AG04450 (cell line): ENCODE data around the gene PGM2L1. TPM values are rescaled to one million over a fixed set of nuclear protein-coding genes. Genes with fewer than 3 reads are reported as not detected.

Source experiments
- CTCF ChIA-PET: fragments of 300-600, 350-600 bp; formaldehyde crosslinking; extraction: SDS; loops from one replicate; lab custom pipeline; 2022; ENCODE audit warnings: antibody characterized with exemption, inconsistent platforms; lab: Charles Lee
- POLR2A ChIA-PET: fragments of 350-600 bp; formaldehyde crosslinking; extraction: SDS; loops from one replicate; lab custom pipeline; 2021; ENCODE audit warnings: antibody characterized with exemption, inconsistent platforms; lab: Yijun Ruan, JAX
- DNase-seq: peaks from one replicate; pipeline ENCODE4 v3.0.0-alpha.2; 2011; ENCODE audit warnings: low read depth, low spot score
- H3K27ac ChIP-seq: one replicate; pipeline ENCODE4 v1.5.1; 2012; ENCODE audit warnings: low read depth, low read length, control low read depth
- H3K27me3 ChIP-seq: one replicate; pipeline ENCODE4 v1.6.0; 2012; ENCODE audit warnings: low read length; ENCODE audit not compliant: control insufficient read depth, insufficient read depth
- H3K4me3 ChIP-seq: 2 replicates; pipeline ENCODE4 v1.5.1; 2011; ENCODE audit warnings: mild to moderate bottlenecking, low read depth, low read length, control low read depth
- H3K9me3 ChIP-seq: 2 replicates; pipeline ENCODE4 v1.5.1; 2012; ENCODE audit warnings: low read length; ENCODE audit not compliant: control insufficient read depth, insufficient read depth
- CTCF ChIP-seq: IDR thresholded peaks from 2 replicates; pipeline ENCODE4 v1.5.1; 2011; ENCODE audit warnings: low read depth, low read length, control low read depth, inconsistent platforms
- polyA plus RNA-seq: library from polyadenylated mRNA; depleted of rRNA; stranded (reverse); fragments of >200 nt; gene quantifications from 2 replicates; pipeline ENCODE4 v1.2.3, GENCODE V29; 2011

The PGM2L1 gene
- polyA plus RNA-seq, 1 experiment, result 2.6 TPM

GRCh38 chr11:74306435-74307175 is 91.6 kb downstream of the PGM2L1 start:
- no peak for TF ChIP-seq CTCF
- ChIA-PET POLR2A (no interaction called here), CTCF (interaction anchor here (1.9 kb wide), 1 partner anchor 51 kb away, joined by 5 read pairs; no protein-coding TSS in a partner anchor)
- no peak for DNase-seq
- H3K27ac ChIP-seq, result no peak overlapping the region
- H3K9me3 ChIP-seq, result no peaks in the 10 kb centered on the region
- no peak overlapping the region for H3K4me3 ChIP-seq
- H3K27me3 ChIP-seq, result no peaks in the 10 kb centered on the region

GRCh38 chr11:74299015-74299414 is 99.2 kb downstream of the PGM2L1 start:
- no peak for TF ChIP-seq CTCF
- ChIA-PET CTCF (interaction anchor here (0.6 to 1.6 kb wide), 2 partner anchors 20 to 43 kb away, joined by 3 read pairs; no protein-coding TSS in a partner anchor), POLR2A (no interaction called here)
- no peak for DNase-seq
- Histone ChIP-seq H3K27ac (no peak overlapping the region), H3K4me3 (no peak overlapping the region), H3K27me3 (no peaks in the 10 kb centered on the region), H3K9me3 (no peaks in the 10 kb centered on the region)

- TF ChIP-seq CTCF, result no peak
- H3K27ac ChIP-seq, result no peak overlapping the region
These were observed 100.7 kb downstream of the PGM2L1 start for GRCh38 chr11:74297484-74297883.

GRCh38 chr11:74288911-74289310 is 109.3 kb downstream of the PGM2L1 start:
- Histone ChIP-seq H3K27ac (no peak overlapping the region), H3K9me3 (no peaks in the 10 kb centered on the region), H3K27me3 (no peaks in the 10 kb centered on the region), H3K4me3 (no peak overlapping the region)
- ChIA-PET POLR2A (interaction anchor here (0.7 kb wide), 1 partner anchor 29 kb away, joined by 3 read pairs; no protein-coding TSS in a partner anchor), CTCF (interaction anchor here (0.6 kb wide), 1 partner anchor 451 kb away, joined by 4 read pairs; no protein-coding TSS in a partner anchor)
- no peak for TF ChIP-seq CTCF
- DNase-seq, result no peak

More at GRCh38 chr11:74297484-74297883, 100.7 kb downstream of the PGM2L1 start:
- CTCF ChIA-PET, result interaction anchor here (0.6 to 1.4 kb wide), 3 partner anchors 24 to 103 kb away, joined by 3 to 10 read pairs (median 4); no protein-coding TSS in a partner anchor
- Histone ChIP-seq H3K9me3 (no peaks in the 10 kb centered on the region), H3K27me3 (no peaks in the 10 kb centered on the region), H3K4me3 (no peak overlapping the region)
- DNase-seq, result no peak
- POLR2A ChIA-PET, result no interaction called here

- peak; percentile 85 for DNase-seq
- POLR2A ChIA-PET, result interaction anchor here (0.7 to 1.3 kb wide), 2 partner anchors 9 to 29 kb away, joined by 3 to 5 read pairs; no protein-coding TSS in a partner anchor
These were observed 110.1 kb downstream of the PGM2L1 start for GRCh38 chr11:74288161-74288560.

More at GRCh38 chr11:74288161-74288560, 110.1 kb downstream of the PGM2L1 start:
- TF ChIP-seq CTCF, result no peak
- H3K27me3 ChIP-seq, result no peaks in the 10 kb centered on the region
- CTCF ChIA-PET, result no interaction called here
- no peak overlapping the region for H3K4me3 ChIP-seq
- H3K27ac ChIP-seq, result peak overlapping the region; percentile 70
- no peaks in the 10 kb centered on the region for H3K9me3 ChIP-seq
